Neural progenitor cell (in vitro differentiated cells): ENCODE data around the gene GRIFIN.

Experiments used
- CTCF ChIP-seq: fragments of 200-600 bp; sonication (generic); IDR thresholded peaks from 2 replicates; pipeline ENCODE4 v1.5.1; 2017; ENCODE audit warnings: antibody characterized with exemption, mild to moderate bottlenecking
- EZH2 ChIP-seq: fragments of 200-600 bp; sonication (generic); IDR thresholded peaks from 2 replicates; pipeline ENCODE4 v1.6.1; 2017; ENCODE audit warnings: antibody characterized with exemption, mild to moderate bottlenecking, moderate library complexity

GRCh38 chr7:2508327-2509215 lies 32.4 kb upstream of the GRIFIN start:
- TF ChIP-seq CTCF (no peak), EZH2 (no peak)
